ENCODE measurements around the gene NFATC2.

NFATC2 gene

DNA sequence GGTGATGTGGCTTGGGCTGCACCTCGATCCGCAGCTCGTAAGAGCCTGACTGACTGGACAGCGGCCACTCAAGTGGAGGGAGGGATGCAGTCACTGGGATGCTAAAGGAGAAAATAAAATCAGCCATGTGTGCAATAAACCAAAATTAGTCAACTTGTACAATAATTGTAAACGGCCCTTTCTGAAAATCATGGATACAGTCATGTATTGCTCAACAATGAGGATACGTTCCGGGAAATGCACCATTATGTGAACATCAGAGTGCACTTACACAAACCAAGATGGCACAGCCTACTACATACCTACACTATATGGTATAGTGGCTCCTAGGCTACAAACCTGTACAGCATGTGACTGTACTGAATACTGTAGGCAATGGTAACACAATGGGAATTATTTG lies 25.7 kb downstream of the NFATC2 start:
- DNase-seq (ENCODE audit: low read depth in 2 of 3, low spot score in 2 of 3): no peak

DNA sequence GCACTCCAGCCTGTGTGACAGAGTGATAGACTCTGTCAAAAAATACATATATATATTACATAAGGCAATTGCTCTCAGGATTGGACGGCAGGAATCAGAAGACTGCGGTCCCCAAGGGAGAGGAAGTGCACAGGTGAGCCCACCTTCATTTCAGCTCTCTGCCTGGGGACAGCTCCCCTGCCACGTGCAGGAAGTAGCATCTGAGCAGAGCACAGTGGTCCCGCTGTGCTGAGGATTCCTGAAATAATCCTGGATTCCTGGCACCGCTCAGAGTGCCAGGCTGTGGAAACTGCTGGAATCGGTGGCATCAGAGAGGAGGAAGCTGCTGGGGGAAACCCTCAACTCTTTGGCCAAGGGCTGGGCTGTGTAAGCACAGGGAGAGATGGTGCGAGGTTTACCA lies 27.7 kb downstream of the NFATC2 start:
- no peak for DNase-seq (ENCODE audit: low read depth in 2 of 3, low spot score in 2 of 3)

DNA sequence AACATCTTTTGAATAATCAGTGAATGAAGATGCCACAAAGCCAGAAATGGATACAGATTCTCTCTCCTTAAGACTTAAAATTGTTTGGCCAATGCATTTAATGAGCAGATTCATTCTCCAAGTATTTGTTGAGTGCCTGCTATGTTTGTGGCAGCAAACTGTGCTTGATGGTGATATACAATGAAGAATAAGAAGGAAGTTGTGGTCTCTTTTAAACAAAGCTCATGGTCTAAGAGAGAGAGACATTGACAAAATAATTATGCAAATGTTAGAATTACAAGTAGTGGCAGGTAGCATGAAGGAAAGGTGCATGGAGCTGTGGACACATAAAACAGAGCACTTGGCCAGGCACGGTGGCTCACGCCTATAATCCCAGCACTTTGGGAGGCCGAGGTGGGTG lies 28.3 kb downstream of the NFATC2 start:
- DNase-seq (ENCODE audit: low read depth in 2 of 3, low spot score in 2 of 3): no peak

DNA sequence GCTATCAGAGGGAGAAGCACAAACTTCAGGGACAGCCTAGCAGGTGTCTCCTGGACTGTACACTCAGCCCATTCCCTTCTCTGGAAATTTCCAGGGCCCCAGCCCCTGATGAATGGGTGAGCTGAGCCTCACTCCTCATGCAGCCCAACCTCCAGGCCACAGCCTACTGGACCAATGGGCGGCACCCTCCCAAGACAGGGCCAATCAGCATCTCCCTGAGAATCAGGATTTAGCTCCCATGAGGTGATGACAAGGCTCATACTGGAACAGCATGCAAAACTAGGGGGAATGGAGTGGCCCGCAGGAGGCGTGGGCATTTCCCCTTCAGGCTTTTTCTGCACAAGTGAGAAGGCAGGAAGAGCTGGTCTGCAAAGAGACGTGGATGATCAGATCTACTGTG lies 29.0 kb downstream of the NFATC2 start:
- DNase-seq (ENCODE audit: low read depth in 2 of 3, low spot score in 2 of 3): no peak

DNA sequence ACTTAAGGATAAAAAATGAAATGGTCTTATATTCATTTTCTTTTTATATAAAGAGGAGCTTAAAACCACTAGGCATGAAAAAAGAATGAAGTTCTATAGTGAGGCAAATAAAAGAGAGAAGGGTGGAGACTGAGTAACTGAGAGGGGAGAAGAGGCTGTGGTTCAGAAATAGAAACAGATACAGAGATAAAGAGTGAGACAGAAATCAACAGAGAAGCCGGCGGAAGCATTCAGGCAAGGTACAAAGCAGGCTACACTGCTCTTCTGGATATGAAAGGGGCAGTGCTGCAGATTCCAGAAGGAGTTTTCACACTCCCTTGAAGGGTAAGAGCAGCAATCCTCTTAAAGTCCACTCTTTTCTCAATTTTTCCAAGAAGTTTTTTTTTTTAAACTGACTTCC lies 29.9 kb downstream of the NFATC2 start:
- DNase-seq (ENCODE audit: low read depth in 2 of 3, low spot score in 2 of 3): no peak

DNA sequence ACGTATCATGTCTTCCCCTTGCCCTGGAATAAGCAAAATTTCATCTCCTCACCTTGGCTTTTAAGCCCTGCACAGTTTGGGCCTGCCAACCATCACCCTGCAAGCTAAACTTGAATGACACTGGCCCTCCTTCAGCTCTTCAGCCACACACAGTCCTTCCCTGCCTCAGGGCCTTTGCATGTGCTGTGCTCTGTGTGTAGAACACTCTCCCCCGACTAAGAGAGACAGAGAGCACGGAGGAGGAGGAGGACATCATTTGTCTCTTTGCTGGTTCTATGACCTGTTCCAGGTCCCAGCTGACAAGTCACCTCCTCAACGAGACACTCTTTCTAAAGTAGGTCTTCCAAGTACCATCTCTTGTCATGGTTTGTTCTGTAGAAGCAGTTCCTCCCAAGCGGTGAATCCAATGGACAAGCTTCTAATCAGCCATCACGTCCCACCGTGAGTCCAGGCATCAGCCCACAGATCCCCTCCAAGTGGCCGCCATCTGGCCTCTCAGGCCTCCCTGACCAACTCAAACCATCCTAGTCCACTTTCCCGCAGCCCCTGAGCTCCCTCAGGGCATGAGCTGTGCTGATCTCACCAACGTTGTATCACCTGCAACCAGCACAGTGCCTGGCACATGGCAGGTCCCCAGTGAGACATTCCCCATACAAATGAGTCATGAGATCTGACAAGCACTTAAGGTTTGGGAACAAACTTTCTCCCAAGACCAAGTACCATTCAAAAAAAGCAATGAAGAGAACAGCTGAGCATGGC lies 30.5 kb downstream of the NFATC2 start:
- DNase-seq (ENCODE audit: low read depth in 2 of 3, low spot score in 2 of 3): no peak

DNA sequence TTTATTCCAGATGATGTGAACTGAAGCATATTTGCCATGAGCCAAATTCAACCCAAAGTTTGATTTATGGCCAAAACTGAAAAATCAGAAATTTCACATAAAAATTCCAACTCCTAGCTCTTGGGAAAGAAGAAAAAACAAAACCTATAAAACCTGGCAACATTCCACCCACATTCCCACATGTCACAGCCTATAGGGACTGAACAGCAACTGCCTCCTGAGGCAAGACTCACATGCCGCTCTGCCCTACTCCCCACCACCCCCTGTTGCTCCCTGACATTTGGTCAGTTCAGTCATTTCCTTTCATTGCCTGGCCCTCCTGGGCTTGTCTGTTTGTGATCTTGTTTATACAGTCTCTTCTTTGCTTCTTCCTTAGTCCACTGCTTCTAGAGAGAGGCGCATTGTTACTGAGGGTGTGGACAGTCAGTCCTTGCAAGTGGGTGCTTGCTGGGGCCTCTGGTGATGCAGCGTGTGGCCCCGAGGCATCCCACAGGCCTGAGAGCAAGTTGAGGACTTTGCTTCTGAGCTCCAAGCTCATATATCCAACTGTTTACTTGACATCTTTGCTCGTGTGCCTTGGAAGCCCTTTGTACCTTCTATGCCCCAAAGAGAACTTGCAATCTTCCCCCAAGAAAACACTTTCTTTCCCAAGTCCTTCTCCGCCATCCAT lies 31.4 kb downstream of the NFATC2 start:
- DNase-seq (ENCODE audit: low read depth in 2 of 3, low spot score in 2 of 3): no peak

DNA sequence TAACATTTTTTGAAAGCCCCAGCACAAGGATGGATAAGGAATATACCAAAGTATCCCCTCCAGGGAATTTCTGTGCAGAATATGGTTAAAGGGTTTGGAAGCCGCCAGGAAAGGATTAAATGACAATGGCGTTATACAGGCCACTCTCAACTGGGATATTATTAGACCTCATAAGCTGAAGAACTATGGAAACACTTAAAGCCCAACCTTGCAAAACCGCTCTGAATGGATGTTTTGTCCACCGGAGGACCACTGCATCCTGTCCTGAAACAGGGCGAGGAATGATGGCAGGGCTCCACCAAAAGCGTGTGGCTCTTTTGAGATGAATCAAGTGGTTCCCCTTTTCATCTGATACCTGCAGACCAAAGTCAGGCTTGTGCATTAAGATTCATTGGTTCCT lies 32.4 kb downstream of the NFATC2 start:
- DNase-seq (ENCODE audit: low read depth in 2 of 3, low spot score in 2 of 3): no peak

DNA sequence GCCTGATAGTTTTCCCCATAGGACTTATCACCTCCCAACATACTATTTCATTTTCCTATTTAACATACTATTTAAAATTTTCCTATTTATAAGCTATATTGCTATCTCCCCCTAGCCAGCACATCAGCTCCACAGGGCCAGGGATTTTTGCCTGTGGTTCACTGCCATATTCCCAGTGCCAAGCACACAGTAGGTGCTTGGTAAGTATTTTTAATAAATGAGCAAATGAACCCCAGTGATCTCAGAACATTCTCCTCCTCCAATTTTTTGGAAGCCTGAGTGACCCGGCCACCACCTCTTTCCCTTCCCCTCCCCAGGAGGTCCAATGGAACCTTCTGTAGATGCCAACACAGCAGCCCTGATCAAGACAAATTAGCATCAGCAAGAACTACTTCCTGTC lies 33.3 kb downstream of the NFATC2 start:
- DNase-seq (ENCODE audit: low read depth in 2 of 3, low spot score in 2 of 3): no peak

DNA sequence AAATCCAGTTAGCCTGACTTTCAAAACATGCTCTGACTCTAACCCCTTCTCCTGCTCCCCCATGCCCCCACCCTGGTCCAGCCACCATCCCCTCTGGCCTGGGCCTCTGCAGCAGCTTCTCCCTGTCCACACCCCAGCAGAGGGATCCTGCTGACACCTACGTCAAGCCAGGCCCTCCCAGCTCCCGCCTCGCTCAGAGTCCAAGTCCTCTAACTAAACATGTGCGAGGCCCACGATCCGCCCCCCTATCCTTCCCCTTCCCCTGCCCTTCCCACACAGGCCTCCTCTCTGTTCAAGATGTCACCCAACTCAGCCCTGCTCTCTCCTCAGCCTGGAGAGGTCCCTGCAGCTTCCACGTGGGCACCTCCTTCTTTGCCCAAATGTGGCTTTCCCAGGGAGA lies 33.7 kb downstream of the NFATC2 start:
- no peak for DNase-seq (ENCODE audit: low read depth in 2 of 3, low spot score in 2 of 3)

DNA sequence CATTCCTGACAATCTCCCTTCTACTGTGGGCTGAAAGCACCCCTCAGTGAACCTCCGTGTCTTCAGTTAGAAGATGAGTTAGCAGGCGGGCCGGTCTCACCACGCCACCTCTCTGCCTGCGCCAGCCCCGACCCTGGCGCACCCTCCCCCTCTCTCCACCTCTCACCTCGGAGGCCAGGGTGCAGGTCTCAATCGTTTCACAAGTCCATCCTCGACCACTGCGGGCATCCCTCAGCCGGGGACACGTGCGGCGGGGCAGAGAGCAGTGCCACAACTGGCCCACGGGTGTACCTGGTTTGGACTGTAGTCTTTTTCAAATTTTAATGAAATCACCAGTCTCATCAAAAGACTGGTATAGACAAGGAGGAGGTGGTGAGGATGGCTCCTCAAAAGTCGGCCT lies 34.4 kb downstream of the NFATC2 start:
- no peak for DNase-seq (ENCODE audit: low read depth in 2 of 3, low spot score in 2 of 3)

DNA sequence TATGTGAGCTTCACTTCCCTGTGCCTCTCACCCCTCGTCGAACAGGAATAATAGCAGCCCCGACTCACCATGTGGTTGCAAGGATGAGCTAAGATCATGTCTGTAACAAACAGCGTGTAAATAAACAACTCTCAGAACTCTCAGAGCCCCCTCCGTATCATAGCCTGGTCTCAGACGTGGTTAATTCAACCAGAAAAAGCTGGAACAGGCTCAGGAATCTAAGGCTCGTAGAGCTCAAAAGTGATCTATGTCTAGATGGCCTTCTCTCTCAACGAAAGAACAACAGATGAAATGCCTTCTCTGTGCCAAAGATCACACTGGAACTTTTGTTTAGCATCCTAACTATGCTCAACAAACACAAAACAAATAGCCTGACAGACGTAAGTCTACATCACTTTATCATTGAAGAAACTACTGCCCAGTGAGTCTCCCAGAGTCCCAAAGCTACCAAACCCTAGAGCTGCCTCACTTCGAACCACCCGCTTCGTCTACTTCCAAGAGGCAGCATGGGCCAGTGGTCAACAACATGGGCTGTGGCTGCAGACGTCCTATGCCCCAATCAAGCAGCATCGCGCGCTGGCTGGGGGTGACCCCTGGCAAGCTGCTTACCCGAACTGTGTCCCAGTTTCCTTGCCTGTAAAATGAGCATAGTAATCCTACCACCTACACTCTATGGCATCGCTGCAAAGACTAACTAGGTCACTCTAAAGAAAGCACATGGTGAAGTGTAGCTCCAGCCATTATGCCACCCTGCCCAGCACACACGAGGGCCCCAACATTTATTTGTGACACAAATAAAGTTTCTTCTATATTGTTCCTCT lies 35.1 kb downstream of the NFATC2 start:
- no peak for DNase-seq (ENCODE audit: low read depth in 2 of 3, low spot score in 2 of 3)

DNA sequence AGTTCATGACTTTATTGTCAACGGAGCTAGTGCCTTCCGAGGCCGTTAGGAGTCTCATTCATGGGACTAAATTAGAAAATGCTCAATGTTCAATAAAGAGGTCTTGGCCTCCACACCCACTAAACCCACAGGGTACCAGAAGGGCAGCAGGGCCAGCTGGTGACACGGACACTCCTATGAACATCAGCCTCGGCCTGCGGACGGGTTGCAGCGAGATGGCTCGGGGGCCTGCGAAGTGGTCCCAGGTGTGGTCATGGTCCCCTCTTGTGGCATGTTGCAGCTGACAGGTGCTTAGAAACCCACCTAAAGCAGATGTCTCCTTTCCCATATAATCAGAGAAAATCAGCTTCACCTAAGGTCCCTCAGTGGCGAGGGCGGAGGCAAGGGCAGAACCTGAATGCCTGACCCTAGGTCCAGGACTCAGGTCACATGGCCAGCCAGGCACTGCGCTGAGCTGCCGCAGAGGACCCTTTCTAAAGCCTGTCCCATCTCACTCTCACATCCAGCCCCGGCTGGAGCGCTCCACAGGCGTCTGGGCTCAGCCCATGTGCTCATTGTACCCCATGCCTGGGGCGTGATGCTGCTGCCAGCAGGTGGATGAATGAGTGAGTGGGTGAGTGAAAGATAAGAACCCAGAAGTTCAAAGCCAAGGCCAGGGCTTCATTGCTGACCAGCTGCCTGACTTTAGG lies 35.8 kb downstream of the NFATC2 start:
- no peak for DNase-seq (ENCODE audit: low read depth in 2 of 3, low spot score in 2 of 3)

DNA sequence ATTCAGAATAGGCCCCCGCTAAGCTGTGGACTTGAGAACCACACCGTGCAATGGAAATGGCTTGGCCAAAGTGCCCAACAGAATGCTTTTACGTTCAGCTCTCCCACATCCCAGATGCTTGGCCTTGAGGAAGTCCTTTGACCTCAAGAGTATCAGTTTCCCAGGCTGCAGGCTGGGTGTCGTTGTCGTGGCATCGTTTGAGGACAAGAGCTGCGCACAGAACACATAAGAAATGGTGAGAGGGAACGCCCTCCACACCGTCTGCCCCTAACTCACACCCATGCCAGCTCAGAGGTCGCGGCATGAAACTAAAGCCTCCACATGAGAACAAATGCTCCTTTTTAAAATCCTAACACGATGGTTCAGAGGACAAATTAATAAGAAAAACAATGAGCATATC lies 37.0 kb downstream of the NFATC2 start:
- DNase-seq (ENCODE audit: low read depth in 2 of 3, low spot score in 2 of 3): no peak

DNA sequence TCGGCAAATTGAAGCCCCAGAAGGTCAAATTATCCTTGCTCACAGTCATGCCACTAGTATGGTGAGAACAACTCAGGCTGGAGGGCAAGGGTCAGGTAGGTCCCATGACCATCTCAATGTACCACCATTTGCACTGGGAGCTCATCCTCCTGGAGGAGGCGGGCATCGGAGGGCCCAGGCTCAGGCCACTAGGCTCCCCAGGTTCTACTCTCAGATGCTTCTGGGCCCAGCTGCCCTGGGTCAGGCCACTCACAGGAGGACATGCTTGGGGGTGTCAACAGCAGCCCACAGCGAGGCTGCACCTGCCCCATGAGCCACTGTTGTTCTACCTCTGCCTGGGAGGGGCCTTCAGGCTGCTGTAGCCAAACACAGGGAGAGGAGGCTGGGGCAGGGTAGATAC lies 39.1 kb downstream of the NFATC2 start:
- DNase-seq (ENCODE audit: low read depth in 2 of 3, low spot score in 2 of 3): no peak

DNA sequence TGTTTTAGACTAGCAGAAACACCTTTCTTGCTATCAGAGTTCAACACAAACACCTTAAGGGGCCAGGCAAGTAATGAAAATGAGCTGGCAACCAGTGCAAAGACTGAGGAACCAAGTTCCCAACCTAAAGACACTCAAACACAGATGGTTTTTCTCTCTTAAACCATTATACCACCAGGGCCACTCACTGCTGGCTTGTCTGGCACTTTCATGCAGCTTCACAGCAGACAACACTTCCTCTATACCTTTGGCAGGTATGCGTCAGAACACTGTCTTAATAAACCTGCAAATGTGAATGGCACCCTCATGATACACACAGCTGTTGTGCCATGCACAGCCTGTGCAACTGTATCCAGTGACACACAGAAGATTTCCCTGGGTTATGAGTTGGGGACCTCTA lies 41.6 kb downstream of the NFATC2 start:
- no peak for DNase-seq (ENCODE audit: low read depth in 2 of 3, low spot score in 2 of 3)

DNA sequence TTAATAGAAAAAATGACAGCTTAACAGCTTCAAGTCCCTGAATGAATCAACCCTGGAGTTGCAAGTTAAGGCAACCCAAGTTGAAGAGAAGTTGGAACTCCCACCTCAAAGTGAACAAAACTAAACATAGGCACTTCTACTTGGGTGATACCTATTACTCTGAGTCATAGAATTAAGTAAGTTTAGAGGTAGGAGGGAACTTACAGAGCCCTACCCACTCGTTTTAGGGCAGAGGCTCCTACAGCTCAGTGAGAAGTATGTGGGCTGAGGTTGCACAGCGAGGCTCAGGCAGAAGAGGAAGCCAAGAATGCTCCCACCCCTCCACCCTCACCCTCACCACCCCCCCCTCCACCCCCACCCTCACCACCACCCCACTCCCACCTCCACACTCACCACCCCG lies 42.2 kb downstream of the NFATC2 start:
- DNase-seq (ENCODE audit: low read depth in 2 of 3, low spot score in 2 of 3): no peak

DNA sequence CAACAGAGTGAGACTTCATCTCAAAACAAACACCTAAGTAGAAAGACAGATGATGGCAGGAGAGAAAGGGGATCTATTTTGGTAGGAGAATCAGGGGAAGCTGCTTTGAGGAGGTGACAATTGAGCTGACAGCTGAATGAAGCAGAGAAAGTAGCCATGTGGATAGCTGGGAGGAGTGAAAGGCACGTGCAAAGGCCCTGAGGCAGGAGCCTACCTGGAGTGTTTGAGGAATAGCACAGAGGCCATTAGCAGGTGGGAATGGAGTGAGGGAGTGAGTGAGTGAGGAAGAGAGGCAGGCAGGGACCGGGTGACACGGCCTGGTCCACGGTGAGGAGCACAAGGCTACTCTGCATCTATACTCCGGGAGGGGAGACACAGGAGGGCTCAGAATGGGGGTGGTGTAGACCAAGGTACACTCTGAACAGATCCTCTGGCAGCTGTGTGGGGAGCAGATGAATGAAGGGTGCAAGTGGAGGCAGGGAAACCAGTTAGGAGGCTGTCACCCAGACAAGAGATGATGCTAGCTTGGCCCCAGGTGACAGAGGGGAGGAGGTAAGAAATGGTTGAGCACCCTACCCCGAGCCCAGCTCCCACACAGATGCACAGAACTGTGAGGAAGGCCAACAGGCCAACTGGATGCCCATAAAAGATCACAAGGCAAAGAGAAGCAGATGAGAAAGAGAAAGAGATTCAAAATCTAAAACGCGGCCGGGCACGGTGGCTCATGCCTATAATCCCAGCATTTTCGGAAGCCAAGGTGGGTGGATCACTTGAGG lies 43.6 kb downstream of the NFATC2 start:
- DNase-seq (ENCODE audit: low read depth in 2 of 3, low spot score in 2 of 3): no peak

DNA sequence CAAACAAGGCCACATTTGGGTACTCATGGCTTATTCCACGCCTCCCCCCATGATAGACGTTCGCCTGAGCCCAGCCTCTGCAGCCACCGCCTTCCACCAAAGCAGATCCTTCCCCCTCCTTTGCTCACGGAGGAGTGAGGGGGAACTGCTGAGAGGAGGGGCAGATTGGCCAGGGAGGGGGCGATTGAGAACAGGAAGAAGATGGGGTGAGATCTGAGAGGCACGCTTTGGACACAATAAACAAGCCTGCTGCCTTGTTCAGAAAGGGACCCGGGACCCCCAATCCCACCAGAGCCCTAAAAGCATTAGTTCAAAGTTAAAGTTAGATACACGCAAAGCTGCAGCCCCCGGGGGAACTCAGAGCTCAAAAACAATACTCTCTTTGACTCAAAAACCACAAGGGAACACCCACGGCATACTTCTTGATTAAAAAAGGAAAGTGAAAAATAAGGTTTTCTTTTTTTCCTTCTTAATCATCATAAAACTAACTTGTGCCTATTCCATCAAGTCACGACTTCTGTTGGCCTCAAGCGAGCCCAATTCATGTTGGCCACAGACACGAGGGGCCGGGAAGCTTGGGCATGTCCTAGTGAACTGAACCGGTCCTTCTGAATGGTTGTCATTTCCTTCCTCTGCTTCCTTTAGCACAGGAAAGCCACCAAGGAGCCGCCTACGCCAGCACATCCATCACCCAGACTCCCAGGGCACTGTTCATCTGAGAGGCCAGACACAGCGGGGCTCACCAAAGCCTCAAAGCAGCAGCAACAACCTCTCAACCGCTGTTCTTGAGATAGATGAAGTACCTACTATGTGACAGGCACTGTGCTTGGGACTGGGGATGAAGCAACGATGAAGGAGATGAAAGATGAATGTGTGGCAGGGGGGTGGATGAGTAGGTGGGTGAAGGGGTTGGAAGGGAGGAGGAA lies 44.7 kb downstream of the NFATC2 start:
- DNase-seq (ENCODE audit: low read depth in 2 of 3, low spot score in 2 of 3): peak in 1 of 3 experiments; percentile 46

DNA sequence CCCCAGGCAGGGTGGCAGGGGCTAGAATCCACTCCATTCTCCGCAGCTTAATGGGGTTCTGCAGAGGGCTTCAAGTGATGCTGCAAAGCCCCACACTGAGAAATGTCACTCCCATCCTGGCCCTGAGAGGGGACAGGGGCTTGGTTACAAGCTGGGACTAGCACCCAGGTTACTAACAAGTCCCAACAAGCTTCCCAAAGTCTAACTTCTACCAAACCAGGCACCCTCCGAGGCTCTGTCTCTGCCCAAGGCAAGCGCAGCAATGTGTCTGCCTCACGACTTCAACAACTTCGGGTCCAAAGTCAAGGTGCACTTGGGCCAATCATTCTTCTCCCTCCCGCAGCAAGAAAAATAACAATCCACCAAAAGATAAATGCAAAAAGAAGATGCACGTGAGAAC lies 45.6 kb downstream of the NFATC2 start:
- no peak for DNase-seq (ENCODE audit: low read depth in 2 of 3, low spot score in 2 of 3)

Measured in activated CD8-positive, alpha-beta memory T cell treated with anti-CD3 and anti-CD28 coated beads for 48 hours (primary cell).